NCI-H748 (cell line): ENCODE data around the gene DOCK2.

Experiments used
- DNase-seq: peaks from one replicate; lab custom pipeline; 2025; ENCODE audit not compliant: unreplicated experiment; lab: John Stamatoyannopoulos, UW

DOCK2 gene

DNA sequence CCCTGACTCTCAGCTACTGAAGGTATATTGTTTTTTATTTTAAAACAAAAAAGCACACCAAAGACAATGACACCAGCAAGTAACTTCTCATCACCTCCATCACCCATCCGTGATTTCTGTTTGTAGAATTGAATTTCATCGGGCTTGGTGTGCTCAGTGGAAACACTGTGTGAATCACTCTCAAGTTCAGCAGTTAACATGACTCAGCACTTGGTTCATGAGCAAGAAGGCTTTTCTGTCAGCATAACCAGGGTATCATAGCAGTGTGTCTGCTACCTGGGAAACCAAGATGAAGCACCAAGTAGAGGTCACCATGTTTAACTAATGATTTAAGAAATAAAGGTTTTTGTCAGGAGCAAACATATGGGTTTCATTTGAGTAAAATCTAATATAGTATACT lies 219.5 kb downstream of the DOCK2 start:
- no peak for DNase-seq

DNA sequence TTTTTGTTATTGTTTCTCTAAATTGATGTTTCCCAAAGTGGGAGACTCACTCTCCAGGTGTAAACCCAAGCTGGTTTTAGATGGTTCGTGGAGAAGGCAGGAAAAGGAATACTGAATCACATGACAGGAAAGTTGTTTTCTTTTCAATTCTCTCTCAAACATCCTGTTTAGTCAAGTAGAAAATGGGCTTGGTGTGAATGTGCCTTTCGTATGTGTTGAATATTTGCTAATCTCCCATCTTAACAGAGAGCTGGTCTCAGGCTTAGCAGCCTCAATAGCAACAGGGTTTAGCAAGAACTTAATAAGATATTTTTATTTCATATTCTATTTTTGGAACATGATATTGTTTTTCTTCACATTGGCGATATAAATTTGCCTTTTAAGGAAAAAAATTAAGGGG lies 223.5 kb downstream of the DOCK2 start:
- peak; percentile 17 for DNase-seq

DNA sequence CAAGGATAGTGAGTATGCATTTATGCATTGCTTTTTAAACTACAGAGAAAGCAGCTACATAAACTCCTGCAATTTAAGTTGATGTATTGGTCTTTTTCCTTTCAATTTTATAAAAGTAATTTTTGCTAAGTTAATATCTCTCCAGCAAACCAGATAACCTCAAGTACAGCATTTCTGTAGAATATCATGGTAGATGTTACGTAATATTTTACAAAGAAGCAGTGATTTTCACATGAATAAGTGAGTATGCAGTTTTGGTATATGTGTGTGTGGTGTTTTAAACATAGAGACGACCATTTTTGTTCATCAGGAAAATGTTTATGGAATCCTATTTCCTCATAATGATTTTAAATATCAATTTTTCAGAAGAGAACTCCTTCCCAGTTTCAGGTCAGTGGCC lies 224.4 kb downstream of the DOCK2 start:
- DNase-seq: no peak

DNA sequence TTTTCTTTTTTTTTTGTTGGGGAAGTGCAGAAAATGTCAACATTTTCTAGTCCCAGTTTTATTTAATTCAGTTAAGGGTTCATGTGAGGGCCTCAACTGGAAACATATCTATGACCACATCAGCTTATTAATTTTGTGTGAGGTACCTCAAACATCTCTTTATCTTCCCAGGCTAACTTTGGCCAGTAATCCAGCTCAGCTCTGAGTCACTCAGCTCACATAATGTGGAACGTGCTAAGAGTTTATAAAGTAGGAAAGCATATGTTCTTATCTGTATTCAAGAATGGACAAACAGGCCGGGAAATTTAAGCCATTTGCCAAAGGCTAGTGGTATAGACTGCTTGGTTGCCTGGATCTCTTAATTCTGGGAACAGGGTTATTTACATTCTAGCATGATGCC lies 224.9 kb downstream of the DOCK2 start:
- no peak for DNase-seq

DNA sequence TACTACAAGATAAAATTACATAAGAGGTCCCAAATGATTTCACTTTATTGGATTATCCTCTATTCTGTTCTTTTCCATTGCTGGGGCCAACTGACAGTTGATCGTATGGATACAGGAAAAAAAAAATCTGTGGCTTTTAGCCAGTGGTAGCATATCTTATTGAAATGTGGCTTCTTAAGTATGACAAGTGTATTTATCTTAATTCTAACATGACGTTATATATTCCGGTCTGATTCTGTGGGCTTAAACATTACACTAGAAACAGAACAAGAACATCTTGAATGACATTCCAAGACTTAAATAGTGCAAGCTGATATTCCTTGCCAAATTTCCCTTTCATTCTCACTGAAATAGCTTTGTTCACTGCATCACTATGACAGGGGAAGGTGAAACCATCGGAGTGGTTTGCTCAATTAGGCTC lies 225.3 kb downstream of the DOCK2 start:
- DNase-seq: no peak

DNA sequence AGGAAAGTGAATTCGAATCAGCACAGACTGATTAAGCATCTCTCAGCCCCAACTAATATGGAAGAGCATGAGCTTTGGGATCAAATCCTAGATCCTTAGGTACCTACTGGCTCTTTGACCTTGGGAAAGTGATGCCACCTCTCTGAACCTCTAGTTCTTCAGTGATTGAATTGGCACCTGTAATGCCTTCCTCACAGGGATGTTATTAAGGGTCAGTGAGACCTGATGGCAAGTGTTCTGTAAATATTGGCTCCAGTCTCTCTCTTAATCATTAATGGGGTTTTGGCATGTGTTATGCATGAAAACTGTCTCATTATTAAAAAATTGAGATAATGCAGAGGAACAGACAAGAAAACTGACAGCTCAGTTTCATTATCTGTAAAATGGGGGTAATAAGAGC lies 227.4 kb downstream of the DOCK2 start:
- DNase-seq: no peak

DNA sequence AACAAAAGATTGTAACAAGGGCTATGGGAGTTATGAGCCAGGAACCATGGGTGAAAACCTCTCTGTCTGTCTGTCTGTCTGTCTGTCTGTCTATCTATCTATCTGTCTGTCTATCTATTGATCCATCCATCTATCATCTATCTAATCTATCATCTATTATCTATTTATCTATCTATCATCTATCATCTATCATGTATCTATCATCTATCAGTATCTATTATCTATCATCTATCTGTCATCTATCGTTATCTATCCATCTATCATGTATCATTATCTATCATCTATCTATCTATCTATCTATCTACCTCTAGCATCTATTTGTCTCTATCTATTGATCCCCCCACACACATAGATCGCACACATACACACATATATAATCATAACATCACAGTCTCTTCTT lies 230.3 kb downstream of the DOCK2 start:
- DNase-seq: no peak

DNA sequence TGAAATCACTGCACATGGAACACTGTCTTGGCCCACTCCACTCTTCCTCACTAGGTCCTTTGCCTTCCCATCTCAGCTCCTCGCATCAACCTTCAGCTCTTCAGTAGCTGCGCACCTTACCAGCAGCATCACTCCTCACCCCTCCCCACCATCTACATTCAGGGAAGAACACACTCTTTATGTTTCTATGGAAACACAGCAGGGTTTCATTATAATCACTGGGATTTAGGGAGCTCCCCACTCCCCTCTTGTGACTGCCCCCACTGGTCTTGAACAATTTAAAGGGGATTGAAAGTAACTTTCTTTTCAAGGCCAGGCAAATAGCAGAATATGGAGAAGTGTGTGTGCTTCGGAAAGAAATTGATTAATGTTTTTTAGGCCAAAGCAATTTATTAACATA lies 232.0 kb downstream of the DOCK2 start:
- peak; percentile 39 for DNase-seq

DNA sequence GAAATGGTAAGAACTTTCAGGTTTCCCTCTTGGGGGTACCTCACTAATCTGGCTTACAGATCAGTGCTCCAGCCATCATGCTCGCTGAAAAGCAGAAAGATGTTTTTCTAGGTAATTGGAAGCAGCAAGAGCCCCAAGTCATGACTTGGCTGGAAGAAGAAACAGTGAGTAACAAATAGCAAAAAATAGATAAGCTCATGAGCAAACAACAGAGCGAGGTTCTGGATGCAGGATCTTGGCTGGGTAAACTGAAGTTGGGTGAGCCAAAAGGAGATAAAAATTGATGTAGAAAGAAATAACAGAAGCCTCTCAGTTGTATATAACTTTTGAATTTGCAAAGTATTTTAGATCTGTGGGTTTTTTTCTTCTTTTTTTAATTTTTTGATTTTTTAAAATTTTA lies 233.1 kb downstream of the DOCK2 start:
- DNase-seq: no peak

DNA sequence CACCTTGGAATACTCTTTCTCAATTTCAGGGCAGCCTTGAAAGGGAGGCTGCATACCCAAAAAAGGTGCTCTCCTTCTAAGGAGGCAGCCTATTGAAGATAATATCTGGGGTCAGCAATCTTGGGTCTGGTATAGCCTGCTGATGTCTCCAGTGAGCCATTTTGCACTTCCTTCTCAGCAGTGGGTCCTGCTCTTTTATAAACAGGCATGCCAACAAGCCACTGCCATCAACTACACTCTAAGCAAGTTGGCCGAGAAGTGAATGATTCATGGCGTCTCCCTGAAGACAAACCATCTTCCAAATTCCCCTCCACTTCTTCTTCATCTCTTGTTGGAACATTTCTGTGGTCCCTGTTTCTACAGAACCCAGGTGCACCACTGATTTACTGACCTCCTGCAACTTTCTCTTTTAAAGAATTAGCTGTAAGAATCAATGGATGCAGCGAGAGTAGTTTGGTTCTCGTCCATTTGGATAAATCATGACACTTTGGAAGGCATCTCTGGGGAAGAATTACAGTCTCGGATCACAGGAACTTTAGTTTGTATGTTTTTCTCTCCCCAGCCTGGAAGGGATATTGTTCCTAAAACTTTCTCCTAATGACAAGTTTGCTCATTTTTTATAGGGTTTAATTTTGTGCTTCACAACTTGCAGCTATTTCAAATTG lies 234.9 kb downstream of the DOCK2 start:
- no peak for DNase-seq

DNA sequence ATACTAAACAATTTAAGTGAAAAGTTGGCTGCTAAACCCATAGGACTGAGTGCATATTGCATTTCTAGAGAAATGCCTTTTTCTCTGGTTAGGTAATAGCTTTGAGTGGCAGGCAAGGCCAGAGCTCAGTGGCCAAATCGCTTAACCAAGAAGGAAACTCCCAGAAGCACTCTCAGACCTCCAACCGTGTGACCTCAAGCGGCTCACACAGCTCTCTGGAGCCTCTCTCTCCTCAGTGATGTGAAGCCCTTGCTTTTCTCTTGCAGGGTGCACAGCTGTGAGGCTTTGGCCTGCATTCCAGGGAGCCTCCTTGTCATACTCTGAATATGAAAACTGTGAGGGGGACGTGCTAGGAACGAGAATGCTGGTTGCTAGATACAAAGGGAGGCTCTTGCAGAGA lies 236.6 kb downstream of the DOCK2 start:
- no peak for DNase-seq

DNA sequence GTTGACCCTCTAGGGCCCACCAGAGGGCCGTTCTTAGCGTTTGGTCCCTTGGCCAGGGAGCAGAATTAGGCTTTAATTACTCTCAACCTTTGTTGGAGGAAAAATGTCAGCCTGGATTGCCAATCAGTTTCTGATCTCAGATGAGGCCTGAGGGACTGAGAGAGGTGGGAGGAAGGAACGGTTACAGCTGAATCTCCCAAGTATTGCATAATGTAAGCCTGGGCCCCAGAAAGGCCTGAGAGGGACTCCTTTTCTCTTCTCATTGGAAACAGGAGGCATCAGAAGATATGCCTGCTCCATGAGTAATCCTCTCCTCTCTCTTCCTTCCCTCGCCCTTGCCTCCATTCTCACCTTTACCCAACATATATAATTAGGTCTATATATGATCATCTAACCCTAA lies 237.5 kb downstream of the DOCK2 start:
- no peak for DNase-seq

DNA sequence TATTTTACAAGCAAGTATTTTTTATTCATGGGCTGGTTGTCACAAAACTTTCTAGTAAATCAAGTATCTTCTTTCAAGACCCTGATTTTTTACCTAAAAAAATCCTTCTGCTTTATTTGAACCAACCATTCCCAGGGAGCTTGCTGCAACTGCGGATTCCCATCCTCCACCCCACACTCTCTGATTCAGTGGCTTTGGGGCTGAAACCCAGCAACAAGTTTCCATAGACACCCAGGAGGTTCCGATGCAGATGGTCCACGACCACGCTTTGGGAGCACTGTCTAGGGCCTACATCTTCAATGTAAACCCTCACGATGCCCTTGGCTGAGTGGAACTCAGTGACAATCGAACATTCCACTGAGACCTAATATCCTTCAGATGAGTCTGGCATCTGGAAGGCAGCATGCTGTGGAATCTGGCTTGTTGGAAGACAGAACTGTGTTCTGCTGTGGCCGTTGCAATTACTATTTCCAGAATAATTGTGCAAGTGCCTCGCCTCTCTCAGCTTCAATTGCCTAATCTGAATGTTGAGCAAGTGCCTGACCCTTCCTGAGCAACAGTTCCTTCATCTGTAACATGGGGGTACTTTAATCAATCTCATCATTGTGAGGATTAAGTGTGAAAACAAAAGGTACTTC lies 238.1 kb downstream of the DOCK2 start:
- peak; percentile 60 for DNase-seq

DNA sequence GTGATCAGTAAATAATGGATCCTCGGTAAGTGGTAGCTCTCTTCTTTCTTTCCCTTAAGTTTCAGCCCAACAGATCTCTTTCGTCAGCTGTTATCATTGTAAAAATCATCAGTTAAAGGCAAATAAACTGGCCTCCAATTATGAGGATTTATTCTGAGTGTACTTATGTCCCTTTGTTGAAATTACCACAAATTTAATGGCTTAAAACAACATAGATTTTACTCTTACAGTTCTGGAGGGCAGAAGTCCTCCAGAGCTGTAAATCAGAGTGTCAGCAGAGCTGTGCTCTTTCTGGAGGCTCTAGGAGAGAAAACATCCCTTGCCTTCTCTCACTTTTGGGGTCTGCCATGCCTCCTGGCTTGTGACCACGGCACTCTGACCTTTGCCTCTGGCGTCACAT lies 238.7 kb downstream of the DOCK2 start:
- peak; percentile 60 for DNase-seq

DNA sequence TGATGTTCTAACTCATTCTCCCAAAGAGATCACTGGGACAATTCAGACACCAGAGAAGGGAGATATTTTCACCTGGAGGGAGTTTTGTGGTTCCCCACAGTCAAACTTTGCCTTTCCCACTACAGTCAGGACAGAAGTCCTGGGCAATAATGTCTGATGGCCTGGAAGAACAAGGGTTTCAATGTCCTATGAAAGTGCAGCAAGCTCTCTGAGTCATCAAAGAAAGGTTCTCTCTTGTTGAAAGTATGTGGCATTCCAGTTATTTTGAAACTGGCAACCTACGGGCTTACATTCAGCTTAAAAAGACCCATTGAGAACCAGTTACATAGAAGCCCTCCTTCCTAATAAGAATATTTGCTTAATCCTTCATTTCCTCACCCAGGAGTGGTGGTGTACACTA lies 239.3 kb downstream of the DOCK2 start:
- DNase-seq: no peak

DNA sequence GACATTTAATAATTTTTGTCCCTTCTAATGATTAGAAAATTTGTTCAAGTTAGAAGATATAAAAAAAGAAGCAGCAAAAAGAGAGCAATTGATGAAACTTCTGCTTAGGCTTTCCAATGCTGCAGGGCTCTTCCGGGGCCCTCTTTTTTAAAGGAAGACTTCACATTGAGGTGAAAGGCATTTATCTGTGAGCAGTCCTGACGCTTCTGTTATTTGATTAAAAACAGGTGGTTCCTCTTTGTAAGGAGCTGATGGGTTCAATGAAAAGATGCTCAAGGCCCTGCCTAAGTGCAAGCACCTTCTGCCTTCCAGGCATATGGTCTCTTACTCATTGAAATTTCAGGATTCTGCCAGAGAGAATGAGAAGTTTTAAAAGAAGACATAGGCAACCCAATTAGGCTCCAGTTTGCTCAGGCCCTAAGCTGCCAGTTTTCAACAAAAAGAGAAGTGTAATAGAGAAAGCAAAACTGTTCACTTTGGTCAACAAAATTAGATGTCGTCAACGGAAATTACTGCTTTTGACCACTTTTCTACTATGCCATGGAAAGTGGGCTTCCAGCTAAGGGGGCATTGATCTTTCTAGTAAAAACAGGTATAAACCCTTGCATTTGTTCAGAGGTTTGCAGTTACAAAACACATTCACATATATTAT lies 243.1 kb downstream of the DOCK2 start:
- DNase-seq: no peak

DNA sequence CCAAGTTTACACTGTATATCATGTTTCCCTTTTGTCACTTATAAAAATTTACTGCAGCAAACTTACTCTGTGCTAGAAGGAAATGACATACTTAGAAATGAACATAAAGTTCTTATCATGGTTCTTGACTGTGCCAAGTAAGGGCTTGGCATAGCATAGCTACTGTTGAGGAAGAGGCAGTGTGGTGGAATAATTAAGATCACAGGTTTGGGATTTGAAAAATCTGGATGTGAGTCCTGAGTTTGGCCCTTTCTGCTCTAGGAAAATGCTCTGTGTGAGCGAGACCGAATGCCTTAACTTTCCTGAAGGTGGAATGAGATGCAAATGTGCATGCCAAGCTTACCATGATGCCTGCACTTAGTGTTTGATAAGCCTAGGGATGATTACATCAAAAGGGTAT lies 243.7 kb downstream of the DOCK2 start:
- DNase-seq: no peak

DNA sequence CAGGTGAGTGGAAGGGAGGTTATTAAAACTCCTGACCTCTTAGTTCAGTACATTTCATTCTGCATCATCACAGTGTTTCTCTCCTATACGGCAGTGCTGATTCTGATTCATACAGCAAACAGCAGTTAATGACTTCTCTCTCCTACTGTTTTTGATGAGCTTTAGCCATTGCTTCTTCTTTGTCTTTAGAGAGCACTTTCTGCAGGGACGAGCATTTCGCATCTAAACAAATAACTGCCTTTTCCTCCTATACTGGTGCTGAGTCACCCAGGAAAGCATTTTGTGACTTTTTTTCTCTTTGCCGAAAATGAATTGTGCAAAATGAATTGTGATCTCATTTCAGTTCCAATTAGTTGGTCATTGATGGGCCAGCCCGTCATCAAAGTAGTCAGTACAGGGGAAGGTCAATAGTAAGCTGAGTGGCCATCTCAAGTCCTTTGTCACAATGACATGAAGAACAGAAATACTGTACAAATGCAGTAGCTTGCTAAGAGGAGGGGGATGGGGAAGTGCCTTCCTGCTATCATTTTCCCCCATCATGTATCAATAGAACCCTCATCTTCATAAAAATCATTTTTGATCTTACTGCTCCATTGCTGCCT lies 244.7 kb downstream of the DOCK2 start:
- DNase-seq: no peak

DNA sequence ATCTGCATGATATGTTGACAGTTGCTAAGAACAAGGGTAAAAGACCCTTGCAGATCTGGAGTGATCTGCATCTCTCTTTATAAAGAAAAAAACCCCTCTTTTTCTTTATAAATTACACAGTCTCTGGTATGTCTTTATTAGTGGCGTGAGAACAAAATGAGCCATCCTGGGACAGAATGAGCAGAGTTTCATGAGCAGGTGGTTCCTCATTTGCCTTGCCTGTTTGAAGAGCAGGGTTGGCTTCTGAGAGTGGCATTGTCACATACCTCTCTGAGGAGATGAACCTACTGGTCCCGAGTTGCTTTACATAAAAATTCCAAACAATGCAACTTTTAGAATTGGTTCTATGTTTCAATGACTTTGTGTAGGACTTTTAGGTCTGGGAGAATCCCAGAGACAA lies 249.0 kb downstream of the DOCK2 start:
- no peak for DNase-seq

DNA sequence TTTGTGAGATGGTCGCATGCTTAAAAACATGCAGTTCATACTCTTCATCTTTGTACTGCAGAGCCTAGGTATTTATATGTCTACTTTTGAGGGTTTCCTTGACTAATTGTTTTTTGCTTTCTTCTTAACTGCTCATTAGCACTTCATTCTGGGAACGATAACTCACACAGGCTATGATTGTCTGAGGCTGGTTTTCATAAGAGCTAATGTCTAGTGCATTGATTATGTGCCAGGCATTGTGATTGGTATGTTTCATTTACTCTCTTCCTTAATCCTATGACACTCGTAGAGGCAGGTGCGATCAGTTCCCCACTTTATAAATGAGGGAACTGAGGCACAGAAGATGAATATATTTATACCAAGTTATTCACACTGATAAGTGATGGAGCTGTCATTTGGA lies 249.6 kb downstream of the DOCK2 start:
- DNase-seq: no peak

DNA sequence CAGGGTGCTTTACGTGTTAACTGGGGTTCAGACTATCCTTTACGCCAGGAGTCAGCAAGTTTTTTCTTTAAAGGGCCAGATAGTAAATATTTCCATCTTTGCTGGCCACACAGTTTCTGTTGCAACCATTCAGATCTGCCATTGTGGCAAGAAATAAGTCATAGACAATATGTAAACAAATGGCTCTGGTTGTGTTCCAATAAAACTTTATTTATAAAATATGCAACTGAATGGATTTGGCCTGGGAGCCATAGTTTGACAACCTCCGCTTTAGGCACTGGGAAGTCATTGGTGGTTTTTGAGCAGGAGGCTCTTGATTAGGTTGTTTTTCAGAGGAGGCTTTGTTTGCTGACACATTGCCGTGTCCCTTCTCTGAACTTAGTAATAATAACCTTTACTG lies 252.5 kb downstream of the DOCK2 start:
- DNase-seq: no peak

DNA sequence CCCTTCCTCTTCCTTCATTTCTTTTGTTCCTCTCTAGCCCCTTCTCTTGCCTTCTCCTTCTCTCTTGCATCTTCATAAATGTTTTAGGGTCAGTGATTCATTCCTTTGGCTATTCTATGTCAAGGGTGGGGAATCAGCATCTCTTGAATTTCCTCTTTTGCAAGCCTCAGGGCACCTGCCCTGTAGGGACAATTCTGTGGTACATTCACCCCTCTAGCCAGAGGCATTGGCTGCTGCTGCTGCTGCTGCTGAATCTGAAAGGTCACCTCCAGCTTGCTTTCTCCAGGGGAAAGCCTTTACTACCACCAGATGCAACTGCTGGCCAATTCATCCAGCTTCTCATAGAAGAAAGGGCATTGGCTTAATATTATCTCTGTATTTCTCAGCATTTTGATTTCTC lies 255.9 kb downstream of the DOCK2 start:
- no peak for DNase-seq
